HG02763 (cell line): Measurements from ENCODE around the gene STYK1.
"Not testable (repeated sequence)": the region's sequence is repeated elsewhere in the genome, so short reads cannot be mapped to it uniquely, and the experiment has no call there.

Experiments
- ATAC-seq: cut with Tn5 transposase; IDR thresholded peaks from one replicate; pipeline ENCODE4 v1.9.1; 2021; ENCODE audit warnings: mild to moderate bottlenecking, moderate library complexity; ENCODE audit not compliant: unreplicated experiment

Gene STYK1

DNA sequence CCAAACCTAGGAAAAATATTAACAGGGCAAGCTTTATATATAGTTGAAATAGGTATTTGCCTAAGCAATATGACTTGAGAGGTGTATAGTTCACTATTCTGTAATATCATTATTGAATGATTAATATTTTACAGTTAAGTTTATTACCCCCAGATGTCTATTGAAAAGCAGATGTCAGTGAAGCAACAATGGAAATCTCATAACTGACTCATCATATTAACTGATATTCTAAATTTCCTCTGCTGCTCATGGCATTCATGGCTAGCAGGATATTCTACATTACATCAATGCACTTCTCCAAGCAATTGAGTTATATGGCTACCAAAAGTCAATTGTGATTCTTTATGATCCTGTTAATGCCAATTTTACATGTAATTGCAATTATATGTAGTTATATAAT is 50.7 kb downstream of the STYK1 start:
- no peak for ATAC-seq

DNA sequence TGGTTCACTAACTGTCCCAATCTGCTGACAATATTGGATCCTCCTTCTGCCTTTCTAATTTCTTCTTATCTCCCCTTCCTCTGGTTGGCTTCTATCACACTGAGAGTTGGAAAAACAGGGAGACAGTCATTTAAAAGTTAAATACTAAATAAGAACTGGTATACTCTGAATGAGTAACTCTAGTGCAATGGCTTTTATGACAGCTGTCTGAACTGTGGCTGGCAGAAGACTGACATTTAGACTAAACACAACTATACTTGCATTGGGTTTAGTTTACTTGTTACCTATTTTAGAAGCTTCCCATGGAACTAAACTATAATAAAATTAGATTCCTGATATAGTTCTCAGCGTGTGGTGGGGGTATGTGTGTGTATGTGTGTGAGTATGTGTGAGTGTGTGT is 52.6 kb downstream of the STYK1 start:
- ATAC-seq = no peak

DNA sequence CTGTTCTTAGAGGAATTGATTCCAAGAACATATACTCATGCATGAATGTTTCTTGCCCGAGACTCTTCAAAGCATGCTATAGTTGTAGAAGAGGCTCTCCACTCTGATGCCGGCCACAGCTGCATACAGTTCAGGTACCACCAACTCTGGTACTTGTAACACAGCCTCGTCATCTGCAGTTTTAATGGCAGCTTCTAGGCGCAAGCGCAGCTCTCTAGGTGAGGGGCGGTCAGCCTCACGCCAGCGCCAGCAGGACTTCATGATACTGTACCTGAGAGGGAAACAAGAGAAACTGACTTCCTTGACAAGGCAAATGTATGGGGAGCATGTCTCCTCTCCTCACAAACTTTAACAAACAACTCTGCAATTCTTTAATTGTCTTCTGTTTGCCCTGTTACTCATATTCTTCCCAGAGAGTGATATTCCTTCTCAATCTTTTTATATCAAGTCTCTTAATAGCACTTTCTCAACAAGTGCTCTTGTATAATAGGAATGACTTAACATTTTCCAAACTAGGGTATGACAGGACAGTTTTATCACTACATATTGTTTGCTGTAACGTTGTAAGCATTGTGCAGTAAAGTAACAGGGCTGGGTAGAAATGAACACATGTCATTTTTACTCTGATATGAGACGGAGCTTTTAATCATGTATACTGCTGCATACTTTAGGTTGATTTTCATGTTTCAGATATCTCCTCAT is 53.6 kb downstream of the STYK1 start:
- ATAC-seq = no peak

DNA sequence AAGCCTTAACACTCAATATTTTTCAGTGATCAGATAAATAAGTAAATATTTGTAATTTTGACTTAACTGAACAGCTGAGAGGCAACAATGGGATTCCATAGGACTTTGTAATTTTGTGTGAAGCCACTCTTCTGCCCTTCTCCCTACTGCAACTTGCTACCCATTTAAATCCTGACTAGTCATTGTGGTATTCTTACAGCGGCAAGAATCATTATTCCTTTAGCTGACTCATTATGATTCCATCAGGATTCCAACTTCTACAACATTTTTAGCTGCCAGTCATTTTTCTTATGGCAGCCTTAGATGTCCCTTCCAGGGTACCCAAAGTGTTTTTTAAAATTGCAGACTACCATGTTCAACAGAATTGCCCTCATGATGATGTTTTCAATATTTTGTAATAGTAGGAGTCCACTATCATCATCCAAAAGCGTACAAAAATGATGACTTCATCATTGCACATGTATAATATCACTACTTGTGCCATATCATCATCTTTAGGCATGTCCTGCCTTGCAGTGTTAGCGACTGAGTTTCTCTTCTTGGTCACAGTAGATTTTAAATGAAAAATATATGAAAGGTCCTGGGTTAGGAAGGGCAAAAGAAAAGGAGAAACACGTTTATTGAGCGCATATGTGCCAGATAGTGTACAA is 55.4 kb downstream of the STYK1 start:
- ATAC-seq = no peak

DNA sequence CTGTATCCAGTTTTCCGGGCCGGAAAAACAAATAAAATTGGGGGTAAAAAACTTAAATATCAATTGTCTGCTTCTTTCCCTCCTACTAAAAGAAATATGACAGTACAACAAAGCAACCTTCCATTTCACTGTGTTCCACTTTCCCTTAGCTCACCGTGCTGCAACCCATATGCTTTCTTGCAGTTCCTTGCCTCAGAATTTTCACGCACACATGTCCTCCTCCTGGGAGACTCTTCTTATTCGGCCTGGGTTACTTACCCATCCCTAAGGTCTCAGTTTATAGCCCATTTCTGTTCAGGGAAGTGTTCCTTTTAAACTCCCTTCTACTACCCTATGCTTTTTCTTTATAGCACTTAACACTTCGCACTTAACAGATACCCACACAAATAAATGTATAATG is 56.0 kb downstream of the STYK1 start:
- no peak for ATAC-seq

DNA sequence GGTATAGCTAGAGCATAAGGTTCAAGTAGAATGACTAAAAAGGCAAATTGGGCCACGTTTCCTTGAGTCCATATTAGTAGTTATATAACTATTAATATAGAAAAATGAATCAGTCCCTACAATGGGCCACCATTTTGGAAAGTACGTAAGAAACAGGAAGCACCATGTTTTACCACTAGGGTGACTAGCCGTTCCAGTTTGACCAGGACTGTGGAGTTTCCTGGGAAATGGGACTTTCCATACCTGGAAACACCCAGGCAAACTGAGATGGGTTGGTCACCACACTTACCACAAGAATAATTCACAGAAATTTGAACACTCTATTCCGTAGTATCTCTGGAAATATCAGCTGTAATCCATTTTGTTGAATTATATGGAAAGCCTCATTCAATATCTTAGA is 58.3 kb downstream of the STYK1 start:
- no peak for ATAC-seq

DNA sequence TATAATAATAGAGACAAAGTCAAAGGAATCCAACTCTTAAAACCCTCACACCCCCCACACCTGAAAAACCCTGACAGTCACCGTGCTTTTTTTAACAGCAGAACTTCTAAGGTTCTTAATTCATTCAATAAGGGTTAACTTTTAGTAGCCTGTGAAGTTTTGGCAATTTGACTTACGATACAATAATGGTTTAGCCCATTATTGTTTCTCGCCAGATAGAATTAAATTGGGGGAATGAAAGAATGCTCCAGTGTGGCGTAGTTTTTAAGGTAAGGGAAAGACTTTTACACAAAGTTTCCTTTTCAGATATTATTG is 59.8 kb downstream of the STYK1 start:
- ATAC-seq = peak; percentile 12

DNA sequence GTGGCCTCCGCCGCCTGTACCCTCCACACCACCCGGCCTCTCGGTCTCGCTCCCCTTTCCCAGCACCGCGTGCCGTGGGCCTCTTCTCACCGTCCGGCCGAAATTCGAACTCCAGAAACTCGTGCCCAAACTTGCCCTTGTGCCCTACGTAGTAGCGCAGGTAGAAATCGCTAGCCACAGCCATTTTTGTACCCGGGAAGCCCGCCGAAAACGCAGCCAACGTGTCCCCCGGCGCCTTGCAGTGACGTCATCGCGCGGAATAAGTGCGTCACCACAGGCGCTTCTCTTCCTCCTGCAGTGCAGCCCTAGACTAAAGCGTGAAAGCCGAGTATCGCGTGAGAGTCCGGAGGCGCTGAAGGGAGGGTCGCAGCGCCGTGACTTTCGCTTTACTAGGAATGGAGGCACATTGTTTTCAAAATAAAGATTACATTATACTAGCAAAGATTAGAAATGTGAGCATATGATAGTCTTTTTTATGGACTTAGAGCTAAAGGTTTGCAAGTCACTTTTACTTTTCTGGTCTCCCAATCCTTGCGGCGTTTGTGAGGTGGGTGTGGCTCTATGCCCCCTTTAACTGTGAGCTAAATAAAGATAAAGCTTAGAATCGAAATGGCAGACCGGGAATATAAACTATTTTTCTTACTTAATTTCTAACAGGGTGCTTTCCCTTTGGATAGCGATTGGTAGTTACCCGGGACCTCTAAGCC is 60.4 kb downstream of the STYK1 start, which contains the start of gene MAGOHB:
MAGOHB (minus strand) TSS at position 261 of the 707 bp plus-strand sequence; CDS start at position 184, 77 bp downstream.
- peak; percentile 94 for ATAC-seq

DNA sequence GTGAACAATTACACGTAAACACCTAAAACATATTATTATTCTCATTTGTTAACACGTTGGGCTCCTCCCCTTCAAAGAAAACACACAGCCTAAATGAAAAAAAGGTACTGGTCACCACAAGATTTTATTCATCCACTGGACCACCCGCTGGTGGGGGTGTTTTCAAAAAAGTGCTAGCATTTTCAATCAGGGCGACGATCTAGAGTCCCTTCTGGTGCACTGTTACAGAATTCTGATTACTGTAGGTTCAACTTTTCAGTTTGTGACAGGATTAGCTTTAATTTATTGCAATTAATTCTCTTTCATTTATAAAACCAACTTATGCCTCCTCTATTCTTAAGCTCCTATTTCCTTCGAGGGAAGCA is 60.9 kb downstream of the STYK1 start:
- peak; percentile 4 for ATAC-seq

DNA sequence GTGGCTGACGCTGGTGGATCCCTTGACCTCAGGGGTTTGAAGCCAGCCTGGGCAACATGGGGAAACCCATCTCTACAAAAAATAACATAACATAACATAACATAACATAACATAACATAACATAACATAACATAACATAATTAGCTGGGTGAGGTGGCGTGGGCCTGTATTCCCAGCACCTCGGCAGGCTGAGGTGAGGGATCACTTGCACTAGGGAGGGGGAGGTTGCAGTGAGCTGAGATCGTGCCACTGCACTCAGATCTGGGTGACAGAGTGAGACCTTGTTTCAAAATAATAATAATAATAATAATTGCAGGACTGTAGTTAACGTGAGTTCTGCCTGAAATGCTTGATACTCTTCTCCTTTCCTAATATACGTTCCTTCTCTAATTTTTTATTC is 61.7 kb downstream of the STYK1 start:
- no peak for ATAC-seq

DNA sequence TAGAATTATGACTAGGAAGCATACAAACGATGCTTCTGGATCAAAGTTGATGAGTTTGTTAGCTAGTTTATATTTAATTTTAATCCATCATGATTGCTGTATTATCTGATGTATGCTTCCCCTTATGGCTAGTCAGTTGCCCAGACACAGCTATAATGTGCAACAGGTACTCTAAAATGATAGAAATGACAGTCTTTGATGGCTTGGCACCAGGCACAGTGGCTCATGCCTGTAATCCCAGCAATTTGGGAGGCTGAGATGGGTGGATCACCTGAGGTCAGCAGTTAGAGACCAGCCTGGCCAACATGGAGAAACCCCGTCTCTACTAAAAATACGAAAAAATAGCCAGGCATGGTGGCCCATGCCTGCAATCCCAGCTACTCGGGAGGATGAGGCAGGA is 62.6 kb downstream of the STYK1 start:
- not testable (repeated sequence) for ATAC-seq

DNA sequence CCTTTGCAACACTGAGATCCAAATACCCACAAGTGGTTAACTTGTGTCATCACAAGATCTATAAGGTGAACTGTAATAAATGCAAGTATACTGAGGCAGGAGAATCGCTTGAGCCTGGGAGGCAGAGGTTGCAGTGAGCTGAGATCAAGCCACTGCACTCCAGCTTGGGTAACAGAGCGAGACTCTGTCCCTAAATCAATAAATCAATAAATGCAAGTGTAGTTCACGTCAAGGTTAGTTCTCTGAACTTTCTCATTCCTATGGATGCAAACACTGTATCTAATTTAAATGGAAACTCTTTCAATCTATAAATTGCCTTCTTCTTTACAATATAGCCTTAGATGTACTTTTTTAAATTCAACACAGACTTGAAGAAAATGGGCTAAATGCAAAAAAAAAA is 63.7 kb downstream of the STYK1 start:
- no peak for ATAC-seq

DNA sequence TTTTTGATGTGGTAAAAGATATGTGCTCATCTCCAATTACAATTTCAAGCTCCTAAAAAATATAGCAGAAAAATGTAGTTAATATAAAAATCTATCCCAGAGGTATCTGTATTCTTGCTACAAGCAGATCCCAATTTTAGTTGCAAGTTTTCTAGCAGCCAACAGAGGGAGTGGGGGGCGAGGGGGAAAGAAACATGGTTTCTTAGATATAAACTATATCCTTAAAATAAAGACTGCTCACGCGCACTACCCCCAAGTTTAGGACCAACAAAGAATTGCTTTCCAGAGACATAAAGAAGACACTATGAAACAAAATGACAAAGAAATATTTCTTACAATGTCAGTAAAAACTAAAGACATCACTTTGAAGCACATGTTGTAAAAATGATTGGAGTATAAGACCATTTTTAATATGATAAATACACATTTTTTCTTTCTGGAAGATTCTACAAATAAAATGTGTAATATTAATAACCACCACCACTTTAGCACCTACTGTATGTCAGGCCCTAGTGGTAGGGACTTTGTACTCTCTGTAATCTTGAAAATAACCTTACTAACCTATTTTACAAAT is 65.9 kb downstream of the STYK1 start:
- ATAC-seq = no peak

DNA sequence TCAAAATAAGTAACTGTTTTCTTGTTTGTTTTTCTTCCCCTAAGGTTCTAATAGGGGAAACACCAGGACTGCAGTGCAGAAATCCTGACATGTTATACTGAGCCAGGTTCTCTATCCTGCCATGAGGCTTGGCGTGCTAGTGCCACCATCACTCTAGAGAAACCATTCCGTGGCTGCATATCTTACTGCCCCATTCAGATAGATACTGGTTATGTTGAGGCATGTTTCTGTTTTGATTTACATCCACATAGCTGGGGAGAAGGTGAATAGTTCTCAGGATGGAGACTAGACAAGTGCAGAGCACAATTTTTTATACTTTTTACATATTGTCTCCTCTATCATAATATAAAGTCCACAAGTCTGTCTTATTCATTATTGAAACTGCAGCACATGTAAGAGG is 72.0 kb downstream of the STYK1 start:
- no peak for ATAC-seq

DNA sequence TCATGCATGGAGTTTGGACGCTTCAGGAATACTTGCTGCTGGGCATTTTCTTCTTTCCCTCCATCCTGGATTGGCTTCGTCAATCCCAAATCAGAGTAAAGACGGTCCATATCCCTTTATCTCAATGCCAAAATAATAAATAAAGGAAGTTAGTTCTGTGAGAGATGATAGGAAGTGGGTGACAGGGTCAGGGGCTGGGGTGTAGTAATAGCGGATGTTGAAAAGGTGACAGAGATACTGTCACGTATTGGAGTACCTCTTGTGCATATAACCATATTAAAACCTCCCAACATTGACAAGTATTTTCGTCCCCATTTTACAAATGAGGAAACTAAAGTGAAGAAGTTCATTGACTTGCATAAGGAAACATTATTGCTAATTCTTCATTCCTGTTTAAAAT is 72.9 kb downstream of the STYK1 start:
- no peak for ATAC-seq

DNA sequence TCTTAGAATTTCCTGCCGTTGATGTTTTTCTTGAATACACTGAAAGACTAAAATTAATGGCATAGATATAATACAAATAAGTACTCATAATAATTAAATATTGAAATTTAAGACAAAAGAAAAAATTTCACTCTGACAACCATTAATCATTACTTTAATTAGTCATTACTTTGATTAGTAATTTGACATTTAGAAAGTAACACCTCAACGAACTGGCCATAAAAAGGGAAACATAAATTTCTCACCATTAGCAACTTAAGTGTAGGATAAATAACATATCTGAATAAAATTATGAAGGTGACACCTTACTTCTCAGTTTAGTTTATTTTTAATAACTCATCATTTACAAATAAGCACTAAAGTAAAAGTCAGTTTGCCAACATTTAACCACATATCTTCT is 78.0 kb downstream of the STYK1 start:
- no peak for ATAC-seq

DNA sequence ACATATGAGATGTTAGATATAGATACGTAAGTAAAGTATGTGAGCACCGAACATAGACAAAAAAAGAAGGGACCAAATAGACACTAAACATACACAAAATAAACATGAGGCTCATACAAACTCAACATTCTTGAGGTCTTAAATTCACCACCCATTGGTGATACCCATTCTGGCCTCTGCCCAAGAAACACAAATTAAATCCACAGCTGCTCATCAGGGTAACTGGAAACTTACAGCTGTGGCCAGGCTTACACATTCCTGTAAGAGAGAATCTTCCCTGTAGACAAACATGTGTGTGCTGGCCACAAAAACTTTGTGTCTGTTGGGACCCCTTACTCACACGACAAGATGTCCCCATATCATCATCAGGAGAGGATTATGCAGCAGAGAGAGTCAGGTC is 82.9 kb downstream of the STYK1 start:
- no peak for ATAC-seq

DNA sequence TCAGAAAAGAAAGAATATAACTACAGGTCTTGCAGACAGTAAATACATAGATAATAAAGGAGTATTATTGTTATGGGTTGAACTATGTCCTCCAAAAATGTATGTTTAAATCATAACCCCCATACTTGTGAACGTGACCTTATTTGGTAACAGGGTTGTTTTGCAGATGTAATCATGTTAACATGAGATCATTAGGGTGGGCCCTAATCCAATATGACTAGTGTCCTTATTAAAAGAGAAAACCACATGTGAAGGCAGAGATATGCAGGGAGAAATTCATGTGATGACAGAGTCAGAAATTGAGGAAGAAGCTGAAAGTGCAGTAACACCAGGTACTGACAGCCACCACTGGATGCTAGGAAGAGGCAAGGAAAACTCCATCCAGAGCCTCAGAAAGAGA is 89.4 kb downstream of the STYK1 start:
- ATAC-seq = no peak

DNA sequence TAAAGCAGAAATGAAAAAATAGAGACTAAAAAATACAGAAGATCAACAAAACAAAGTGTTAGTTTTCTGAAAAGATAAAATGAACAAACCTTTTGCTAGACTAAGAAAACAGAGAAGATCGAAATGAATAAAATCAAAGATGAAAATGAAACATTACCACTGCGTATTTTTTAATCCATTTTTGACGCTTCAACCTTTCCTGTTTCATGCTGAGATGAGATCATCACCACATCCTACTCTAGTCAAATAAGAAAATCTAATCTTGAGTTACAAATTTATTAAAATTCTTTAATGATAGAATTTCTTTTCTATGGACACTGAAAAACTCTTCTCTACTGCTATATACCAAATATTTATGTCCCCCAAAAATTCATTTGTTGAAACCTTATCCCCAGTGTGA is 91.1 kb downstream of the STYK1 start:
- ATAC-seq = no peak

DNA sequence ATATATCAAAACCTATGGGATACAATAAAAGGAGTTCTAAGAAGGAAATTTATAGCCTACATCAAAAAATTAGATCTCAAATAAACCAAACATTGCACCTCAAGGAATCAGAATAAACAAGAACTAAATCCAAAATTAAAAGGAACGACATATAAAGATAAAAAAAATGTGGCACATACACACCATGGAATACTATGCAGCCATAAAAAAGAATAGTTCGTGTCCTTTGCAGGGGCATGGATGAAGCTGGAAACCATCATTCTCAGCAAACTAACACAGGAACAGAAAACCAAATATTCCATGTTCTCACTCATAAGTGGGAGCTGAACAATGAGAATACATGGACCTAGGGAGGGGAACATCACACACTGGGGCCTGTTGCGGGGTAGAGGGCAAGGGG is 91.7 kb downstream of the STYK1 start:
- not testable (repeated sequence) for ATAC-seq

DNA sequence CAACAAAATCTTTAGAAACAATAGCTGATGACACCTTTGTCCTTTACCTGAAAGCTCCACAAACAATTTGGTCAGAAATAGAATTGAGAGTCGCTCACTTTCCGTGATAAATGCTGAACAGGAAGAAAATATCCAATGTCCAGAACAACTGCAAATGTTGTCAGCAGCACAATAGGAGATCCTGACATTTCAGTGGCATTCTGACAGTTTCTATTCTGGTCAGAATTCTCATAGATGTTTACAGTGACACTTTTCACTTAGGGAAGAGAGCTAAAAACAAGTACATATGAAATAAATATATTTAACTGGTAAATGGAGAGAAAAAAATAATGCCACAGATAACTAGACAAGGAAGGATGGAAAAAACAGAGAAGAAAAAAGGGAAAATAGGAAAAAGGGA is 99.5 kb downstream of the STYK1 start:
- no peak for ATAC-seq

DNA sequence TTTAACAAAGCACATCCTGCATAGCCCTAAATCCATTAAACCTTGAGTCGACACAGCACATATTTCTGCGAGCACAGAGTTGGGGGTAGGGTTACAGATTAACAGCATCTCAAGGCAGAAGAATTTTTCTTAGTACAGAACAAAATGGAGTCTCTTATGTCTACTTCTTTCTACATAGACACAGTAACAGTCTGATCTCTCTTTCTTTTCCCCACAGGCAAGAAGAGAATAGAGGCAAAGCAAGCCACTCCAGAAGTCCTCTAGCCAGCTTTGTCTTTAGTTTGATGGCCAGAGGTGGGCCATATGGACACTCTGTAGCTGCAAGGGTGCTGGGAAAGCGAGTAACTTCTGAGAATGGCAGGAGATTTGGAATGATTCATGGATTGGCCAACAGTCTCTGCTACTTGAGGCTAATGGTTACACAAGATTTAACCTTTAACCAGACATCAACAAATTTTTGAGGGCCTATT is 101.8 kb downstream of the STYK1 start:
- ATAC-seq = not testable (repeated sequence)
